CD4-positive, alpha-beta T cell (primary cell): Measurements from ENCODE around the gene ADGRG6. TPM values are rescaled to one million over a fixed set of nuclear protein-coding genes. Genes with fewer than 3 reads are reported as not detected.

ENCODE experiments used
- ATAC-seq: fragments of 200-7000 bp; cut with Tn5 transposase; one replicate; pipeline ENCODE4 v1.10.0; 2022; ENCODE audit warnings: mild to moderate bottlenecking; ENCODE audit not compliant: poor library complexity
- CTCF ChIA-PET: fragments of 350-600 bp; sonication (Branson Sonifier 250); formaldehyde crosslinking; loops from one replicate; lab custom pipeline; 2021; ENCODE audit warnings: antibody characterized with exemption, inconsistent platforms; lab: Charles Lee
- POLR2A ChIA-PET: fragments of 350-600 bp; sonication (Branson Sonifier 250); formaldehyde crosslinking; loops from one replicate; lab custom pipeline; 2021; ENCODE audit warnings: antibody characterized with exemption, inconsistent platforms; lab: Charles Lee
- DNase-seq, 14 experiments: peaks; one replicate each; pipeline ENCODE4 v3.0.0-alpha.2; 2013 to 2020; ENCODE audit warnings: mixed read lengths in 2 of 14
- H3K27ac ChIP-seq, 2 donors: one replicate each; pipeline versions ENCODE4 v1.5.1 to v1.7.0; 2013; ENCODE audit warnings: low read length in 2 of 2, low read depth in 1 of 2, mild to moderate bottlenecking in 1 of 2
- H3K27me3 ChIP-seq, 2 experiments: 1 replicate in 1 of 2; 2 replicates in 1 of 2; pipeline versions ENCODE4 v1.6.1 to v1.7.0; 2013; ENCODE audit warnings: low read length in 2 of 2, control low read depth in 1 of 2, mild to moderate bottlenecking in 1 of 2, moderate library complexity in 1 of 2; ENCODE audit not compliant: insufficient read depth in 2 of 2, control insufficient read depth in 1 of 2
- H3K36me3 ChIP-seq: one replicate; pipeline ENCODE4 v1.6.1; 2013; ENCODE audit warnings: low read length, control low read depth; ENCODE audit not compliant: insufficient read depth
- H3K4me1 ChIP-seq: one replicate; pipeline ENCODE4 v1.6.1; 2013; ENCODE audit warnings: low read length, control low read depth; ENCODE audit not compliant: insufficient read depth
- H3K4me3 ChIP-seq: one replicate; pipeline ENCODE4 v1.5.1; 2013; ENCODE audit warnings: mild to moderate bottlenecking, low read length, moderate library complexity
- H3K9me3 ChIP-seq, 2 experiments: 1 replicate in 1 of 2; 2 replicates in 1 of 2; pipeline versions ENCODE4 v1.6.1 to v1.7.0; 2013; ENCODE audit warnings: low read length in 2 of 2, mild to moderate bottlenecking in 2 of 2, control low read depth in 1 of 2, moderate library complexity in 1 of 2; ENCODE audit not compliant: control insufficient read depth in 1 of 2, insufficient read depth in 1 of 2
- H3K27ac Mint-ChIP-seq: one replicate; pipeline ENCODE4 v1.8.0; 2020; ENCODE audit warnings: mixed read lengths
- H3K27me3 Mint-ChIP-seq: one replicate; pipeline ENCODE4 v1.8.0; 2021; ENCODE audit warnings: mixed read lengths
- H3K36me3 Mint-ChIP-seq: one replicate; pipeline ENCODE4 v1.8.0; 2021; ENCODE audit warnings: low read depth, mixed read lengths
- H3K4me1 Mint-ChIP-seq: one replicate; pipeline ENCODE4 v1.8.0; 2021; ENCODE audit warnings: low read depth, mixed read lengths
- H3K4me3 Mint-ChIP-seq: one replicate; pipeline ENCODE4 v1.8.0; 2020; ENCODE audit warnings: mild to moderate bottlenecking, mixed read lengths
- H3K9me3 Mint-ChIP-seq: one replicate; pipeline ENCODE4 v1.8.0; 2020; ENCODE audit warnings: mixed read lengths
- intact Hi-C, 2 experiments: fragments of 100-400 bp; cut with DNase I in 1 of 2; cut with micrococcal nuclease in 1 of 2; formaldehyde crosslinking; loops; one replicate each; pipeline versions ENCODE4 v1.15.1 to v1.9.0; 2023 to 2025; cut with DNase I, micrococcal nuclease
- total RNA-seq, 174 experiments: library from RNA in 2 of 174; stranded (reverse) in 2 of 174; gene quantifications; one replicate each; pipeline ENCODE4 v1.2.3 and lab custom pipeline; 2021 to 2026
- TF ChIP-seq, protein P1 (sequence below): fragments of 200-600 bp; IDR thresholded peaks from one replicate; pipeline ENCODE4 v1.8.0; 2022; ENCODE audit warnings: antibody characterized with exemption, mild to moderate bottlenecking

Gene ADGRG6
- total RNA-seq, 2 experiments from 2014 or later: 0.31 to 0.63 TPM

DNA sequence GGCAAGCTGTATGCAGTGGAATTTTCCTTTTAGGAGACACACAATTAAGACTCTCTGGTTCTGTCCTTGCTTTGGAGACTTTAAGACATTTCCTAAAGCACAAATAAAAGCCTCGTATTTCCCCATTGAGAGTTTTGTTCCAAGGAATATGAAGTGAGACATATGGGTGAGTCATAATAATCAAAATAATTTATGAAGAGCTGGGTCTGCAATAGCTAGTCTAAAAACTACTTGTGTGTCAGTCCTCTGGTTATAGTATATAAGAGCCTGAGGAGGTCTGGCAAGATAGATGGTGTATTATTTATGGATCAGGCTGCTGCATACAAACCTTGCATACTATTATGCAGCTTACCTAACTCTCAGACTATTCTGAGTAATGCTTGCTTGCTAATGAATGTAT lies 142.6 kb downstream of the ADGRG6 start:
- Mint-ChIP-seq H3K4me1 (no peaks in the 10 kb centered on the region), H3K27me3 (peaks cover 5% of the 10 kb centered on the region), H3K9me3 (no peaks in the 10 kb centered on the region), H3K4me3 (no peak overlapping the region), H3K27ac (no peak overlapping the region), H3K36me3 (no peaks in the 10 kb centered on the region)
- no peak for DNase-seq
- intact Hi-C loops: no loop called here
- no peaks in the 10 kb centered on the region for H3K36me3 ChIP-seq
- POLR2A ChIA-PET: no interaction called here
- H3K4me1 ChIP-seq: no peaks in the 10 kb centered on the region
- no peaks in the 10 kb centered on the region for H3K27me3 ChIP-seq
- H3K4me3 ChIP-seq: no peak overlapping the region
- ATAC-seq: no peak
- CTCF ChIA-PET: no interaction called here
- TF ChIP-seq, protein P1, sequence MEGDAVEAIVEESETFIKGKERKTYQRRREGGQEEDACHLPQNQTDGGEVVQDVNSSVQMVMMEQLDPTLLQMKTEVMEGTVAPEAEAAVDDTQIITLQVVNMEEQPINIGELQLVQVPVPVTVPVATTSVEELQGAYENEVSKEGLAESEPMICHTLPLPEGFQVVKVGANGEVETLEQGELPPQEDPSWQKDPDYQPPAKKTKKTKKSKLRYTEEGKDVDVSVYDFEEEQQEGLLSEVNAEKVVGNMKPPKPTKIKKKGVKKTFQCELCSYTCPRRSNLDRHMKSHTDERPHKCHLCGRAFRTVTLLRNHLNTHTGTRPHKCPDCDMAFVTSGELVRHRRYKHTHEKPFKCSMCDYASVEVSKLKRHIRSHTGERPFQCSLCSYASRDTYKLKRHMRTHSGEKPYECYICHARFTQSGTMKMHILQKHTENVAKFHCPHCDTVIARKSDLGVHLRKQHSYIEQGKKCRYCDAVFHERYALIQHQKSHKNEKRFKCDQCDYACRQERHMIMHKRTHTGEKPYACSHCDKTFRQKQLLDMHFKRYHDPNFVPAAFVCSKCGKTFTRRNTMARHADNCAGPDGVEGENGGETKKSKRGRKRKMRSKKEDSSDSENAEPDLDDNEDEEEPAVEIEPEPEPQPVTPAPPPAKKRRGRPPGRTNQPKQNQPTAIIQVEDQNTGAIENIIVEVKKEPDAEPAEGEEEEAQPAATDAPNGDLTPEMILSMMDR: no peak
- H3K9me3 ChIP-seq: no peaks in the 10 kb centered on the region
- no peak overlapping the region for H3K27ac ChIP-seq

DNA sequence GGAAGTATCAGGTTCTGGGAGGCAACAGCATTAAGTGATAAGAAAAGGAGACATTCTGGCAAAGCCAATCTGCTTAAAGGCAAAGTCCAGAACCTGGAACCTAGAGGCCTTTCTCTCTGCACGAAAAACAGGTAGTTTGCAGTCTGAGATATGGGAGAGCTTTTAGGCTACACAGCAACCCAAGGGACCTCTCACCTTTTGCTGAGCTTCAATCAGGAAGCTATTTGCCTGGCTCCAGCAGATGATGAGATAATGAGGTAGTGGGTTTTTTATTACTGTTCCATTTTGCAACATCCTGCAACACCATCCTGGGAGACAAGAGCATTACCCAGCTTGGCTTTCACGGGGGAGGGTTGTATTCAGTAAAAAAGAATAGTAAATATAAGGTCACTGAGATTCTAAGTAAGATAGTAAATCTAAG lies 143.1 kb downstream of the ADGRG6 start:
- Mint-ChIP-seq H3K36me3 (no peaks in the 10 kb centered on the region), H3K4me3 (no peak overlapping the region), H3K27me3 (peaks cover 5% of the 10 kb centered on the region), H3K4me1 (no peaks in the 10 kb centered on the region), H3K9me3 (no peaks in the 10 kb centered on the region), H3K27ac (no peak overlapping the region)
- intact Hi-C loops: no loop called here
- CTCF ChIA-PET: interaction anchor here (1.2 kb wide), 1 partner anchor 12 kb away, joined by 3 read pairs; no protein-coding TSS in a partner anchor
- Histone ChIP-seq H3K4me3 (no peak overlapping the region), H3K27ac (no peak overlapping the region), H3K36me3 (no peaks in the 10 kb centered on the region), H3K9me3 (no peaks in the 10 kb centered on the region), H3K27me3 (no peaks in the 10 kb centered on the region), H3K4me1 (no peaks in the 10 kb centered on the region)
- TF ChIP-seq, protein P1: no peak
- ATAC-seq (no peak), DNase-seq (no peak)
- POLR2A ChIA-PET: interaction anchor here (0.6 kb wide), 1 partner anchor 983 kb away, joined by 3 read pairs; no protein-coding TSS in a partner anchor

DNA sequence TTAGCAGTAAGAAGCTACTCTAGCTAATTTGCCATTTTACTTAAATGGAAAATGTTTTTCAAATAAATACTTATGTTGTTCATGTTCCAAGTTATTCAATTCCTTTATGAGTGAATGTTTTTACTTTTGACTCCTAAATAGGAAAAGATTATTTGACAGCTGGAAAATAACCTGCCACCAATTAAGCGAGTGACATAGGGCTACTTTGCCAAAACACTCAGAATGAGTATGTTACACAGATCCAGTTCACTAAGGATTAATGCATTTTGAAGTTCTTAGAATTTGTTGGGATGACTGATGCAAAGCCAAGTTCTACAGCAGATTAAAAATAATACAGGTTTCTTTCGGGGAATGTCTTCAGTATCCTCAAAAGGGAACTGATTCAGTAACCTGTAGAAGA lies 144.4 kb downstream of the ADGRG6 start:
- Histone ChIP-seq H3K4me1 (no peaks in the 10 kb centered on the region), H3K27me3 (no peaks in the 10 kb centered on the region), H3K4me3 (no peak overlapping the region), H3K36me3 (no peaks in the 10 kb centered on the region), H3K9me3 (peaks cover 0 to 3% of the 10 kb centered on the region in 2 experiments), H3K27ac (no peak overlapping the region)
- no peaks in the 10 kb centered on the region for H3K36me3 Mint-ChIP-seq
- H3K27ac Mint-ChIP-seq: no peak overlapping the region
- CTCF ChIA-PET: interaction anchor here (1.2 kb wide), 1 partner anchor 11 kb away, joined by 3 read pairs; no protein-coding TSS in a partner anchor
- peaks cover under 1% of the 10 kb centered on the region for H3K27me3 Mint-ChIP-seq
- no peaks in the 10 kb centered on the region for H3K4me1 Mint-ChIP-seq
- no peak for DNase-seq
- no peaks in the 10 kb centered on the region for H3K9me3 Mint-ChIP-seq
- TF ChIP-seq, protein P1: no peak
- POLR2A ChIA-PET: no interaction called here
- intact Hi-C loops: no loop called here
- H3K4me3 Mint-ChIP-seq: no peak overlapping the region
- ATAC-seq: no peak
